ENCODE measurements around the gene MYO3B. TPM values are rescaled to one million over a fixed set of nuclear protein-coding genes. Genes with fewer than 3 reads are reported as not detected.

MYO3B gene
- total RNA-seq, 2 donors from 2014 or later, result 5.2 to 10.9 TPM

- Mint-ChIP-seq H3K36me3 (ENCODE audit: low read depth) (no peaks in the 10 kb centered on the region), H3K27ac (no peak overlapping the region), H3K4me3 (no peak overlapping the region), H3K27me3 (ENCODE audit: insufficient read depth) (peaks cover 3% of the 10 kb centered on the region), H3K4me1 (peaks cover 27% of the 10 kb centered on the region), H3K9me3 (no peaks in the 10 kb centered on the region)
- DNase-seq, result no peak
- H3K27ac ChIP-seq (ENCODE audit: low read depth, low read length), result no peak overlapping the region
- no peaks in the 10 kb centered on the region for H3K27me3 ChIP-seq (ENCODE audit: control insufficient read depth, insufficient read depth, low read length, poor library complexity, severe bottlenecking)
- H3K4me3 ChIP-seq (ENCODE audit: low read length), result no peak overlapping the region
- no peaks in the 10 kb centered on the region for H3K9me3 ChIP-seq (ENCODE audit: control insufficient read depth, low read length)
- H3K9ac ChIP-seq (ENCODE audit: extremely low read depth, low read length, poor library complexity, severe bottlenecking), result no peak overlapping the region
- TF ChIP-seq CTCF (conservative IDR thresholded peaks at IDR 0.05), result no peak
- WGBS, 2 experiments (ENCODE audit: insufficient coverage in 1 of 2, insufficient read length in 1 of 2), result 94 to 100% methylated on average over 1 to 4 of the region's 4 CpGs
- H3K4me1 ChIP-seq (ENCODE audit: control insufficient read depth, insufficient read depth, low read length), result peaks cover 6% of the 10 kb centered on the region
- H3K36me3 ChIP-seq (ENCODE audit: control insufficient read depth, insufficient read depth, low read length), result no peaks in the 10 kb centered on the region
These were observed 16.3 kb upstream of the MYO3B start for GRCh38 chr2:170161516-170162270.

GRCh38 chr2:170162271-170162632 lies 15.7 kb upstream of the MYO3B start:
- Histone ChIP-seq H3K9me3 (ENCODE audit: control insufficient read depth, low read length) (no peaks in the 10 kb centered on the region), H3K9ac (ENCODE audit: extremely low read depth, low read length, poor library complexity, severe bottlenecking) (no peak overlapping the region), H3K4me3 (ENCODE audit: low read length) (no peak overlapping the region), H3K36me3 (ENCODE audit: control insufficient read depth, insufficient read depth, low read length) (no peaks in the 10 kb centered on the region), H3K27me3 (ENCODE audit: control insufficient read depth, insufficient read depth, low read length, poor library complexity, severe bottlenecking) (no peaks in the 10 kb centered on the region), H3K4me1 (ENCODE audit: control insufficient read depth, insufficient read depth, low read length) (peaks cover 2% of the 10 kb centered on the region), H3K27ac (ENCODE audit: low read depth, low read length) (no peak overlapping the region)
- no peaks in the 10 kb centered on the region for H3K9me3 Mint-ChIP-seq
- no peak for TF ChIP-seq CTCF (conservative IDR thresholded peaks at IDR 0.05)
- peaks cover 3% of the 10 kb centered on the region for H3K27me3 Mint-ChIP-seq (ENCODE audit: insufficient read depth)
- peaks cover 21% of the 10 kb centered on the region for H3K4me1 Mint-ChIP-seq
- no peak overlapping the region for H3K4me3 Mint-ChIP-seq
- DNase-seq, result no peak
- no peaks in the 10 kb centered on the region for H3K36me3 Mint-ChIP-seq (ENCODE audit: low read depth)
- no peak overlapping the region for H3K27ac Mint-ChIP-seq
- 96 to 100% methylated on average over 2 to 4 of the region's 4 CpGs for WGBS, 2 experiments (ENCODE audit: insufficient coverage in 1 of 2, insufficient read length in 1 of 2)

- Mint-ChIP-seq H3K27me3 (ENCODE audit: insufficient read depth) (peaks cover 3% of the 10 kb centered on the region), H3K4me1 (peaks cover 14% of the 10 kb centered on the region), H3K27ac (no peak overlapping the region), H3K4me3 (no peak overlapping the region), H3K9me3 (no peaks in the 10 kb centered on the region), H3K36me3 (ENCODE audit: low read depth) (no peaks in the 10 kb centered on the region)
- Histone ChIP-seq H3K4me1 (ENCODE audit: control insufficient read depth, insufficient read depth, low read length) (peaks cover 2% of the 10 kb centered on the region), H3K9me3 (ENCODE audit: control insufficient read depth, low read length) (no peaks in the 10 kb centered on the region), H3K4me3 (ENCODE audit: low read length) (no peak overlapping the region), H3K9ac (ENCODE audit: extremely low read depth, low read length, poor library complexity, severe bottlenecking) (no peak overlapping the region), H3K27me3 (ENCODE audit: control insufficient read depth, insufficient read depth, low read length, poor library complexity, severe bottlenecking) (no peaks in the 10 kb centered on the region), H3K36me3 (ENCODE audit: control insufficient read depth, insufficient read depth, low read length) (no peaks in the 10 kb centered on the region), H3K27ac (ENCODE audit: low read depth, low read length) (no peak overlapping the region)
- no peak for DNase-seq
- WGBS, 2 experiments (ENCODE audit: insufficient coverage in 1 of 2, insufficient read length in 1 of 2), result 86 to 93% methylated on average over 1 to 6 of the region's 6 CpGs
- no peak for TF ChIP-seq CTCF (conservative IDR thresholded peaks at IDR 0.05)
These were observed 14.4 kb upstream of the MYO3B start for GRCh38 chr2:170163411-170164065.
